Adipocyte (in vitro differentiated cells): Measurements from ENCODE around the gene CNTF.

ENCODE experiments used
- DNase-seq: peaks from one replicate; pipeline ENCODE4 v3.0.0-alpha.2; 2015; ENCODE audit warnings: low read depth
- H3K27me3 ChIP-seq: replicated peaks from 2 replicates; pipeline ENCODE4 v1.7.0; 2013; ENCODE audit warnings: mild to moderate bottlenecking, low read length, moderate library complexity; ENCODE audit not compliant: control insufficient read depth, insufficient read depth
- H3K36me3 ChIP-seq: 2 replicates; pipeline ENCODE4 v1.7.0; 2013; ENCODE audit warnings: low read length, mild to moderate bottlenecking, moderate library complexity; ENCODE audit not compliant: control insufficient read depth, insufficient read depth, severe bottlenecking
- H3K4me1 ChIP-seq: 2 replicates; pipeline ENCODE4 v1.7.0; 2013; ENCODE audit warnings: mild to moderate bottlenecking, low read length, moderate library complexity; ENCODE audit not compliant: control insufficient read depth, insufficient read depth
- H3K4me3 ChIP-seq: 2 replicates; pipeline ENCODE4 v1.7.0; 2013; ENCODE audit warnings: mild to moderate bottlenecking, low read length, moderate library complexity
- H3K9ac ChIP-seq: 2 replicates; pipeline ENCODE4 v1.7.0; 2013; ENCODE audit warnings: mild to moderate bottlenecking, low read length, moderate library complexity
- H3K9me3 ChIP-seq: 2 replicates; pipeline ENCODE4 v1.7.0; 2013; ENCODE audit warnings: mild to moderate bottlenecking, low read length, moderate library complexity; ENCODE audit not compliant: control insufficient read depth

Gene CNTF

GRCh38 chr11:58609723-58610122 is 12.7 kb upstream of the CNTF start:
- peaks cover 4% of the 10 kb centered on the region for H3K4me1 ChIP-seq
- H3K4me3 ChIP-seq: no peak overlapping the region
- H3K27me3 ChIP-seq: no peaks in the 10 kb centered on the region
- no peak for DNase-seq
- peaks cover 51% of the 10 kb centered on the region for H3K36me3 ChIP-seq
- no peak overlapping the region for H3K9ac ChIP-seq
- no peaks in the 10 kb centered on the region for H3K9me3 ChIP-seq

- no peak for DNase-seq
- H3K4me3 ChIP-seq: no peak overlapping the region
- no peak overlapping the region for H3K9ac ChIP-seq
- H3K36me3 ChIP-seq: peaks cover 80% of the 10 kb centered on the region
- peaks cover 19% of the 10 kb centered on the region for H3K4me1 ChIP-seq
- no peaks in the 10 kb centered on the region for H3K9me3 ChIP-seq
- no peaks in the 10 kb centered on the region for H3K27me3 ChIP-seq
Observed at GRCh38 chr11:58613228-58613627, 9.2 kb upstream of the CNTF start.

- H3K36me3 ChIP-seq: peaks cover 92% of the 10 kb centered on the region
- no peak overlapping the region for H3K9ac ChIP-seq
- H3K27me3 ChIP-seq: no peaks in the 10 kb centered on the region
- H3K9me3 ChIP-seq: no peaks in the 10 kb centered on the region
- H3K4me1 ChIP-seq: peaks cover 40% of the 10 kb centered on the region
- no peak for DNase-seq
- H3K4me3 ChIP-seq: no peak overlapping the region
Observed at GRCh38 chr11:58615559-58615958, 6.9 kb upstream of the CNTF start.

DNA sequence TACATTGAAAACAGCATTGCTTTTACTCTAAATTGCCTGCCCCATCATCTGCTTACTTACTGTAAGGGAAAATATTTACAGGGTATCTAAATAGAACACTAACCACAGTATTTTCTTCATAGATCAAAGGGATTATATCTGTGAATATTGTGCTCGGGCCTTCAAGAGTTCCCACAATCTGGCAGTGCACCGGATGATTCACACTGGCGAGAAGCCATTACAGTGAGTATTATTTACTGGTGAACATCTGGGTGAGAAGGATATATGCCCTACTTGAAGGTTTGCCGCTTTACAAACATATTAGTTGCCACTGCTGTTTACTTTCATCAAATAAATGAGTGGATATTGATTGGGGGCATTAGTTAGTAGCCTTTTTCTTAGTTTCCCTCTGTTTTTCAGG is 5.9 kb upstream of the CNTF start:
- Histone ChIP-seq H3K9ac (peak overlapping the region; percentile 3), H3K4me1 (peaks cover 40% of the 10 kb centered on the region), H3K9me3 (no peaks in the 10 kb centered on the region), H3K36me3 (peaks cover 88% of the 10 kb centered on the region), H3K27me3 (no peaks in the 10 kb centered on the region), H3K4me3 (peak overlapping the region; percentile 16)
- DNase-seq: peak; percentile 80

DNA sequence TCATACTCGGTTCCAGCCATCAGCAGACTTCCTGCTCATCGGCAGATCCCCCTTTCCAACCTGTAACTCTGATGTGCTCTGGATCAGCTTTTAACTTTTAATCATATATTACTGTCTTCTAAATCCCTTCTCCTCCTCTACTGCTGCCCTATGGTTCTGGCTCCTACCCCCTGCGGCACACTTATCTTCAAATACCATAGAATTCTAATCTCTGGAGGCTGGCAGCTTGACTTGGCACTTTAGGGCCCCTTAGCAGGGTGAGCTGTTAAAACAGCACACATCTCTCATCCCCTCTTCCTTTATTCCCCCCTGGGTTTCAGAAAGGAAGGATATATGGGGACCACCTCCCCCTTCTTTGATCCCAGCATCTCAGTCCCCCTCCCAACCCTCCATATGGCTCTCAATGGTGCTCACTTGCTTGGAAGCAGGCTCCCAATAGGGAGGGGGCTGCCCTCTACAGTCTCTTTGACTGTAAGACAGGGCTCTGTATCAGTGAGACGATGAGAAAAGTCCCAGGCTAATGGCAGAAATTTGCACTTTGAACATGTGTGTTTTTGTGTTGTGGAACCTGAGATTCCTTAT is 4.4 kb upstream of the CNTF start:
- H3K4me1 ChIP-seq: peaks cover 40% of the 10 kb centered on the region

GRCh38 chr11:58621586-58622262 is 741 bp upstream of the CNTF start:
- H3K36me3 ChIP-seq: peaks cover 82% of the 10 kb centered on the region

More for the DNA sequence above, 4.4 kb upstream of the CNTF start:
- H3K9ac ChIP-seq: peak overlapping the region; percentile 14
- no peaks in the 10 kb centered on the region for H3K27me3 ChIP-seq
- H3K4me3 ChIP-seq: no peak overlapping the region
- DNase-seq: no peak
- peaks cover 87% of the 10 kb centered on the region for H3K36me3 ChIP-seq
- no peaks in the 10 kb centered on the region for H3K9me3 ChIP-seq

GRCh38 chr11:58625086-58625485 is 2.6 kb downstream of the CNTF start:
- no peak overlapping the region for H3K4me3 ChIP-seq
- H3K36me3 ChIP-seq: peaks cover 50% of the 10 kb centered on the region
- no peak for DNase-seq
- H3K4me1 ChIP-seq: peaks cover 47% of the 10 kb centered on the region
- no peak overlapping the region for H3K9ac ChIP-seq
- H3K27me3 ChIP-seq: no peaks in the 10 kb centered on the region
- H3K9me3 ChIP-seq: no peaks in the 10 kb centered on the region

More at GRCh38 chr11:58621586-58622262, 741 bp upstream of the CNTF start:
- Histone ChIP-seq H3K9me3 (no peaks in the 10 kb centered on the region), H3K4me3 (no peak overlapping the region), H3K9ac (no peak overlapping the region), H3K27me3 (no peaks in the 10 kb centered on the region), H3K4me1 (peaks cover 50% of the 10 kb centered on the region)
- no peak for DNase-seq

- no peaks in the 10 kb centered on the region for H3K9me3 ChIP-seq
- no peak overlapping the region for H3K4me3 ChIP-seq
- DNase-seq: peak; percentile 33
- no peaks in the 10 kb centered on the region for H3K27me3 ChIP-seq
- H3K36me3 ChIP-seq: peaks cover 43% of the 10 kb centered on the region
- no peak overlapping the region for H3K9ac ChIP-seq
- peaks cover 44% of the 10 kb centered on the region for H3K4me1 ChIP-seq
Observed at GRCh38 chr11:58625826-58626460, 3.5 kb downstream of the CNTF start.

DNA sequence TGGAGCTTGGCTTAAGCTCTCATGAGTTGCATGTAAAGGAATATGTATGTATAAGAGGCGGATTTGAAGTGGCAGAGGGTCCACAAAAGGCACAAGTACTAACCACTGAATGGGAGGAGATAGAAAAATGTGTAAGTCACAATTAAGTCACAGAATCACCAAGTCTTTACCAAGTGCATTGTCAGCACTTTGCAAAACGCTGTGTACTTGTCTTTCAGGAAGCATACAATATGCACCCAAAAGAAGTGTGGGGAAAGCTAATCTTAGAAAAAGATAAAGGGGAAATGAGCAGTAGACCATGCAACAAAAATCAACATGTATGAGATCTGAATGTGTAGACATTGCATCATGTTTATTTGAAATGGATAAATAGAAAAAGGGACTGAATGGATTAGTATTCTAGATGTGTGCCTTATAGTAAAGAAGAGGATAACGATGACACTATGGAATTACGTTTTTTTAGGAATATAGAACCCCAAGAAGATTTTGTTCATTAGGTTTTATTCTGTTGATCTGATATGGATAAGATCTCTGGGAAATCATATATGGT is 4.5 kb downstream of the CNTF start:
- Histone ChIP-seq H3K9ac (peak overlapping the region; percentile 71), H3K9me3 (no peaks in the 10 kb centered on the region), H3K4me1 (peaks cover 44% of the 10 kb centered on the region), H3K4me3 (peak overlapping the region; percentile 52), H3K27me3 (no peaks in the 10 kb centered on the region), H3K36me3 (peaks cover 36% of the 10 kb centered on the region)
- DNase-seq: no peak

DNA sequence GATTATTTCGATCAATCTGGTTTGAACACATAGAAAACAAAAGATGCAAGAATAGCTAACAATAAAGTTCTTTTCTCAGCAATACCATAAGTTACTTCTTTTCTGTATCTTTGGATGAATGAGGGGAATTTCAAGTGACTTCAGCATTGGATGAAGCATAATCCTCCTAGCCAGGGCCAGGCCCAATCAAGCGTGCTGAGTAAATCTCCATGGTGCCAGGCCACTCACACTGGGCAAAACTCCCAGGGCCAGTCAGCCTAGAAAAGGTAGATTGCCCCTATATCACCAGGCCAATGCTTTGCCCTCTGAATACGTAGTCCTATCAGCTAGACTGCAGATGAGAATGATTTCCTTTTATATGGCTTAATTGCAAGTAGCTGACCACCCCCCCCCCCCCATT is 6.0 kb downstream of the CNTF start:
- peak overlapping the region; percentile 52 for H3K4me3 ChIP-seq
- H3K36me3 ChIP-seq: peaks cover 22% of the 10 kb centered on the region
- peaks cover 44% of the 10 kb centered on the region for H3K4me1 ChIP-seq
- DNase-seq: no peak
- no peaks in the 10 kb centered on the region for H3K27me3 ChIP-seq
- H3K9me3 ChIP-seq: no peaks in the 10 kb centered on the region
- H3K9ac ChIP-seq: peak overlapping the region; percentile 71

DNA sequence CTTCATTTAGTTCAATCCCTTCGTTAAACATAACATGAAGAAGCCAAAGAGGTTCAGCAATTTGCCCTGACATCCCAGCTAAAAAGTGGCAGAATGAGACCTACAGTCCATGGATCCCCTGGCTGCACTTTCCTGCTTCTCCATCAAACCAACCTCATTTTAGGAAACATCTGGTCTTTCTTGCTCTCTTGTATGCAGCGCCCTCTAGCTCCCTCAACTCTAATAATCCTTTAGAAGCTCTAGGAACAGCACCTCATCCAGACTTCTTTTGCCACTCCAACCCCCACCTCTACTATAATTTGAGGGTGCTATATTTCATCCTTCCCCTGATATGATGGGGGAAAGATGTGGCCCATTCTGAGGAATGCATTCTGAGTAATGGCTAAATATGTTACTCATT is 7.4 kb downstream of the CNTF start:
- Histone ChIP-seq H3K4me3 (no peak overlapping the region), H3K36me3 (peaks cover 8% of the 10 kb centered on the region), H3K9ac (no peak overlapping the region), H3K9me3 (no peaks in the 10 kb centered on the region), H3K4me1 (peaks cover 41% of the 10 kb centered on the region), H3K27me3 (no peaks in the 10 kb centered on the region)
- DNase-seq: peak; percentile 73
